ENCODE measurements around the gene MICAL1.

MICAL1 gene

DNA sequence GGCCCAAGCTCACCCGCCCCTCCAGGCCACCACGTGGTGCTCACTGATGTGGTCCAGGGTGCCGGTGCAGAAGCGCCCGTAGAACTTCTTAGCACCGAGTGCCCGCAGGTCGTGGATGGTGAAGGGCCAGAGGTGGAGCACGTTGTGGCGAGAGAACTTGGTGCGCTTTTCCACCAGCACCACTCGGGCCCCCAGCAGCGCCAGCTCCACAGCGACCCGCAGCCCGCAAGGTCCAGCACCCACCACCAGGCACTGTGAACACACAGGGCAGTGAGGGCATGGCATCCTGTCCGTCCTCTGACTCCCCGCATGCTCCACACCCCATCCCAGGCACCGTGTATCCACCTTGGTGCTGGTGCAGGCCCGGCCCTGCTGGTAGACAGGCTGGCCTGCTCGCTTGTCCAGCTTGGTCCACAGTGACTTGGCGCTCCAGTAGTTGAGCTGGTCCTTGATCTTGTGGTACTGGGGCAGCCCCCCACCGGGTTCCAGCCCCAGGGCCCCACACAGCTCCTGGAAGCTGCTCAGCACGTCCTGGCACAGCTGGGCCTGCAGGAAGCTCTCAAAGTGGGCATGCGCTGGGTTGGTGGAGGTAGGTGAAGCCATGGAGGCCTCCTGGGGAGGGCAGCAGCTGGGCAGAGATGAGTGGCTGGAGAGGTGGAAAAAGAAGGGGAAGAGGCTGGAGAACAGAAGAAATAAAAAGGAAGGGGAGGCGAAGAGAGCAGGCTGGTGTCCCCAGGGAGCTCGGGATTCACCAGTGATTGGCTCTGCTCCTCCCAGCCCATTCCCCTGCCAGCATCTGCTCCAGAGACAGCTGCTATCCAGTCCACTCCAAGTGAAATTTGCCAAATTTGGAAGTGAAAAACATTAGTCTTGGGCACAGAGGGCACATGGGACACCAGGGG is 1.7 kb downstream of the MICAL1 start:
- DNase-seq: peak; percentile 58

GRCh38 chr6:109453156-109453555 is 2.4 kb downstream of the MICAL1 start:
- no peak for DNase-seq

DNA sequence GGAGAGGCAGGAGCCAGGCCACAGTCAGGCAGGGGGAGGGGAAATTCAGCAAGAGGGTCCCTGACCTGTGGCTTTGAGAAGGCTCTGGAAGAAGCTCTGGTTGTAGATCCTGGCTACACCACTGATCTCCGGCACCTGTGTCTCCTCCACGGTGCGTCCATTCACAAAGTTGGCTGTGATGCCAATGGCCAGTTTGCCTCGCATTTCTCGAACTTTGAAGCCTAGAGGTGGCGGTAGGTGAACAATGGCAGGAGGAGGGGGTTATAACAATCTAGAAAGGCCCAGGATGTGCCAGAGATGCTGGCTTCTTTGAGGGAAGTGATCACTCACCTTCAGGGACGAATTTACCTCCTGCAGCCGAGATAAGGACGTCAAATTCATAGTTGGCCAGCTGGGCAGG is 3.4 kb downstream of the MICAL1 start:
- no peak for DNase-seq

- DNase-seq: no peak
Measured at GRCh38 chr6:109451376-109451775, 4.2 kb downstream of the MICAL1 start.

GRCh38 chr6:109450801-109451200 is 4.8 kb downstream of the MICAL1 start:
- DNase-seq: no peak

- no peak for DNase-seq
Measured at GRCh38 chr6:109449795-109450673, 5.5 kb downstream of the MICAL1 start.

GRCh38 chr6:109449064-109449794 is 6.3 kb downstream of the MICAL1 start:
- no peak for DNase-seq

- DNase-seq: no peak
Measured at GRCh38 chr6:109448615-109449014, 7.0 kb downstream of the MICAL1 start.

DNA sequence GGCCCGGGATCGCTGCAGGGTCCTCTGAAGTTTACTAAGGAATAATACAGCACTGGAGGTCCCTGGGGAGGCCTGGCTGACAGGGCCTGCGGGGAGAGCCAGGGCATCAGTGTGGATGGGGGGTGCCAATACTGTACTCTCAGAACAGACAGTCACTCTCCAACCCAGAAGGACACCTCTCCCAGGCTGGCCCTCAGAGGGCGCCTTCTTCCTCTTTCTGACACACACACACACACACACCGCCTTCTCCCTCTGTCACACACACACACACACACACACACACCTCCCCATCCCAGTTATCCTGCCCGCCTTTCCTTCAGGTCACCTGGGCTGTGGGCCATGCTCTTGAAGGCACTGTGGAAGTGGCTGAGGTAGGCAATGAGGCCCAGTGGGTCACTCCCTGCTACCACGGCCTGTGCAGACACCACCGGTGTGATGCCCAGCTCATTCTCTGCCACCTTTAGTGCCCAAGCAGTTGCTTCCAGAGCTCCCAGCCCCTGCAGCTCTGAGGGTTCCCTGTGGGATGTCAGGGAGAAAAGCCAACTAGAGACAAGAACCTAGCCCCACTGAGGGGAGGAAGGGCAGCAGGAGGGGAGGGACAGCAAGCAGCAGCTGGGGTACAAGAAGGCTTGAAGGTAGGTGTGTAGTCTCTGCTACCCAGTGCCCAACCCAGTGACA is 7.6 kb downstream of the MICAL1 start:
- no peak for DNase-seq

DNA sequence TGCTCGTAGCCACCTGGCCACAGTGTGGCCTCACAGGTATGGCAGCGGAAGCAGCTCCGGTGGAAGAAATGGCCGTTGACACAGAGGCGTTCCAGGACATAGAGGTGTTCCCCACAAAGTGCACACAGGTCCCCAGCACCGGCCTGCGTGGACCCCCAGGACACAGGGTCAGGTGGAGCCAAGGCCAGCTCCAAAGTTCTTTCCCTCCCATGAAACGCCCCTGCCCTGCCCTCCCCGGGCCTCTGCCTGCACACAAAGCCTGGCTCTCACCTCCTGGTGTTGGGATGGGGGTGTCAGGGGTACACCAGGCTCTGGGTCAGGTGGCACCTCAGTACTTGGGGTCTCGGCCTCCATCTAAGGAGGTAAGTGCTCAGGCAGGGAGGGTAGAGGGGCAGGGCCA is 8.5 kb downstream of the MICAL1 start:
- no peak for DNase-seq

GRCh38 chr6:109446541-109446940 is 9.0 kb downstream of the MICAL1 start:
- DNase-seq: no peak

- DNase-seq: no peak
Measured at GRCh38 chr6:109446072-109446471, 9.5 kb downstream of the MICAL1 start.

DNA sequence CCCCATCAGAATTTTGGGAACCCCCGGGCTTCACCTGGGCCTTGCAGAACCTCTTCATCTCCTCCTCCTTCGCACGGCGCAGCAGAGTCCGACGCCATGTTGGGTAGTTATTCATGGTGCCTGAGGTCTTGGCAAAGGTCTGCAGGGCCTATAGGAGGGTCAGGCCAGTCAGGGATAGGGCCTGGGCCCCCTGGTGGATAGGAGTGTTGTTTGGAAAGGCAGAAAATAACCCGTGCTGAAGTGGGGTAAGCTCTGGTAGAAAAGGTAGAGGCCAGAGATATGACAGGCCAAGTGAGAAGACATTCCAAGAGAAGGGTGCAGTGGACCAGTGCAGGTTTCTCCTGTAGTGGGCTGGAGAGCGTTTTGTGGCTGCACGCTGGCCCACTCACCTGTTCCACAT is 10.2 kb downstream of the MICAL1 start:
- DNase-seq: no peak

DNA sequence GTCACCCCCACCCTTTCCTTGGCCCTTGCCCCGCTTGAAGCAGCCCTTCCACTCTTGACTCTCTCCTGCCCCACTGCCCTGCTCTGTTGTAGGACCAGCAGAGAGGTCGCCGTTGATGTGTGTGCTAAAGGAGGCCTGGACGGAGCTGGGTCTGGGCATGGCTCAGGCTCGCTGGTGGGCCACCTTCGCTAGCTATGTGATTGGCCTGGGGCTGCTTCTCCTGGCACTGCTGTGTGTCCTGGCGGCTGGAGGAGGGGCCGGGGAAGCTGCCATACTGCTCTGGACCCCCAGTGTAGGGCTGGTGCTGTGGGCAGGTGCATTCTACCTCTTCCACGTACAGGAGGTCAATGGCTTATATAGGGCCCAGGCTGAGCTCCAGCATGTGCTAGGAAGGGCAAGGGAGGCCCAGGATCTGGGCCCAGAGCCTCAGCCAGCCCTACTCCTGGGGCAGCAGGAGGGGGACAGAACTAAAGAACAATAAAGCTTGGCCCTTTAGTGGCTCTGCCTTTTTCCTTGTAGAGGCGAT is 12.1 kb downstream of the MICAL1 start:
- no peak for DNase-seq

DNA sequence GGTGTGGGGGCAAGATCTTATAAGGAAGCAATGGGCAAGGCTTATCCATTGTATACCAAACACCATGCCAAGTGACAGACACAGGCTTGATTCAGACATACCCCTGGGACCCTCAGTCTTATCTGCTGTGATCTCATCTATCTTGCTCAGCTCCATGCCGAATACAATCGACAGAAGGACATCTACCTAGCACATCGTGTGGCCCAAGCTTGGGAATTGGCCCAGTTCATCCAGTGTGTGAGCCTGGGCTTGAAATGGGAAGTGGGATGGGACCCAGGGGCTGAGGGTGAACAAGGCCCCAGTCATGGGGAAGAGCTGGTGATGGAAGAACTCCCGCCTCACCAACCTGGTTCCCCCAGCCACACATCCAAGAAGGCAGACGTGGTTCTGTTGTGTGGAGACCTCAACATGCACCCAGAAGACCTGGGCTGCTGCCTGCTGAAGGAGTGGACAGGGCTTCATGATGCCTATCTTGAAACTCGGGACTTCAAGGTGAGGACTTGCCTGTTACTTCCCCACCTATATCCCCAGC is 13.1 kb downstream of the MICAL1 start:
- no peak for DNase-seq

DNA sequence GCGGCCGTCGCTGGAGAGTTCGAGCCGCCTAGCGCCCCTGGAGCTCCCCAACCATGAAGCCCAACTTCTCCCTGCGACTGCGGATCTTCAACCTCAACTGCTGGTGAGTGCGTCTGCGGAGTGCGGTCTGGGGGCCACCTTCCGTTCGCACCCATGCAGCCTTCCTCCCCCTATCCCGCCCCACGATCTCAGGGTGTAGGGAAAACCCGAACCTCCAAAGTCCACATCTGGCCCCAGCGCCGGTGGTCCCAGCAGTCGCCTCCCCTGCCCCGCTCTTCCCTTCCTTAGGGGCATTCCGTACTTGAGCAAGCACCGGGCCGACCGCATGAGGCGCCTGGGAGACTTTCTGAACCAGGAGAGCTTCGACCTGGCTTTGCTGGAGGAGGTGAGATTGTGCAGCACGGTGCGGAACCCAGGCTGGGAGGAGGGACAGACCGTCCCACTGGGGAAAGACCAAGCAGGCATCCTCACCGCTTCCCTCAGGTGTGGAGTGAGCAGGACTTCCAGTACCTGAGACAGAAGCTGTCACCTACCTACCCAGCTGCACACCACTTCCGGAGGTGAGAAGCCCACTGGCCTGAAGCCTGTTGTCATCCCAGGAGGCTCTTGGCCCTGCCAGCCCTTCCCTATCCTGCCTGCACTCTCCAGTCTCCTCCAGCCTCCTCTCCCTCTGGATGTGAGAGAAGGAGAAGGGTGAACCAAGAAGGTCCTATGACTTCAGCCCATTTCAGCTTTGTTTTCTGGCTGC is 14.3 kb downstream of the MICAL1 start:
- DNase-seq: no peak

DNA sequence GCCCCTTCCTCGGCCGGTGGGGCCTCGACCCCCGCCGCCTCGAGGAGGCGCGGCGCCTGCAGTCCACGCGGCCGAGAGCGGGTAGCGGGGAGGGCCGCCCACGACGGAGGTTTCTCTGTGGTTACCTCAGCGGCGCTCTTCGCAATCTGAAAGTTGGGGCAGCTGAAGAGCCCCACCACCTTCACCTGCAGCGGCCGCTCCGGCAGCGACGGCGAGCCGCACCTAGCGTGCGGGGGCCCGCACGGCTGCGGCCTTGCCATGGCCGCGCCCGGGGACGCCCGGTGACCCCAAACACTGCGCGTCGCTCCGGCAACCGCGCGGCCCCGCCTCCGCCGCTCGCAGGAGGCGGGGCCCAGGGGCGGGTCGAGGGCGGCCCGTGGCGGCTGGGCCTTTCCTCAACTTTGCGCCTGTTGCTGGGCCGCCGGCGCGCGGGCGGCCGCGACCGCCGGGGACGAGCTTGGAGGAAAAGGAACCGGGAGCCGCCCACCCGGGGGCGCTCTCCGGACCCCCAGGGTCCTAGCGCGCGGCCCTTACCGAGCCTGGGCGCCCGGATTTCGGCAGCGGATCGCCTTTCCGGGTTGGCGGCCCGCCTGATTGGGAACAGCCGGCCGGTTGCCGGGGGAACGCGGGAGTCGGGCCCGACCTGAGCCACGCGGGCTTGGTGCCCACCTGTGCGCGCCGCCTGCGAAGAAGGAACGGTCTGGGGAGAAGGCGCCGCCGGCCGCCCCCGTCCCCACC is 15.1 kb downstream of the MICAL1 start, which contains the start of the genes PPIL6 and SMPD2:
Gene PPIL6 (minus strand): TSS at position 298 of the 738 bp plus-strand sequence. CDS start 38 bp downstream, at position 260.
Gene SMPD2 (plus strand): TSS at position 394 of the 738 bp plus-strand sequence. CDS start 398 bp downstream, outside the sequence.
- DNase-seq: peak; percentile 95

GRCh38 chr6:109436041-109436440 is 19.5 kb downstream of the MICAL1 start:
- DNase-seq: no peak

GRCh38 chr6:109434456-109434855 is 21.1 kb downstream of the MICAL1 start:
- DNase-seq: no peak

- no peak for DNase-seq
Measured at GRCh38 chr6:109429496-109429895, 26.1 kb downstream of the MICAL1 start.

Data from retina (tissue), 1 donor.